ENCODE results near the gene HOTAIR.

DNA sequence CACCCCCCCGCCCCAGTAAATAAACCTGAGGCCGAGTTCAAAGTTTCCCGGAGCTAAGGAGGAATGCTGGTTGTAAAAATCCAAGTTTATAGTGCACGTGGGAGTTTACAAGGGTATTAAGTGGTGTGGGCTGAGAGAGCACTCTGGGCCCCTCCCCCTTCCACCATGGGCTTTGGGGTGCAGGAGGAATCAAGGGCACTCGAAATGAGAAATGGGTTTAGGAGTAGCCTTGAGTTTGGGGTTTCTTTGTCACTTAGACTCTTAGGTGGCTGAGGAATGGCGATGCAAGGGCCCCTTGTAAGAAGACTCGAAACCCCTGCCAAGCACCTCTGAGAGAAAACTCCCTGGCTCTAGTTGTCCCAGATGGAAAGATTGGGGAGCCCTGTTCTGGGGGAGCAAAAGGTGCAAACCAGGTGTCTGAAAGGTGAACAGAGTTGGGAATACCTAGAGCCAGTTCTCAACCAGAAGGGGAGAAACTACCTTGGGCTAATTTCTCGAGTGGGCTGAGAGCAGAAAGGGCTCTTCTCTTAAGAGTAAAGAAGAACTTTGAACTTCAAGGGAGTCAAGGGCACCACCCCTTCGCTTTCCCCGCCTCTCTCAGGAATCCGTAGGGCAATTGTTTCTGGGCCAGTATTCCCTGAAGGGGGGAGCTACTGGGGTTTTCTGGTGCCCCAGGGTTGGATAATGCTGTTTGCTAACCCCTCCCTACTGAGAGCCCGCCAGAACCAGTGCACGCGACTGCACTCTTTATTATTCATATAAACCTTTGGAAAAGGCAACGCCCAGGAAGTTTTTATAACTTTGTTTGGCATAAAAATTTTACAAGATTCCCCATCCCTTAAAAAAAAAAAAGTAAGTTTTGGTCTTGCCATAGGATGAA is 4.0 kb upstream of the HOTAIR start:
- TF ChIP-seq GATA3 (IDR thresholded peaks at IDR 0.05; ENCODE audit: low read depth, low read length), result no peak
- no peak for TF ChIP-seq GATA2 (IDR thresholded peaks at IDR 0.05; ENCODE audit: low read depth, low read length)

Measured in SH-SY5Y (cell line).